Smooth muscle cell of the brain vasculature (primary cell): ENCODE results near the gene KRTAP5-1.

Source experiments
- DNase-seq: peaks from one replicate; pipeline ENCODE4 v3.0.0-alpha.2; 2012; ENCODE audit warnings: low read depth, low spot score

The KRTAP5-1 gene

GRCh38 chr11:1560649-1561251 is 24.3 kb downstream of the KRTAP5-1 start:
- DNase-seq: no peak

DNA sequence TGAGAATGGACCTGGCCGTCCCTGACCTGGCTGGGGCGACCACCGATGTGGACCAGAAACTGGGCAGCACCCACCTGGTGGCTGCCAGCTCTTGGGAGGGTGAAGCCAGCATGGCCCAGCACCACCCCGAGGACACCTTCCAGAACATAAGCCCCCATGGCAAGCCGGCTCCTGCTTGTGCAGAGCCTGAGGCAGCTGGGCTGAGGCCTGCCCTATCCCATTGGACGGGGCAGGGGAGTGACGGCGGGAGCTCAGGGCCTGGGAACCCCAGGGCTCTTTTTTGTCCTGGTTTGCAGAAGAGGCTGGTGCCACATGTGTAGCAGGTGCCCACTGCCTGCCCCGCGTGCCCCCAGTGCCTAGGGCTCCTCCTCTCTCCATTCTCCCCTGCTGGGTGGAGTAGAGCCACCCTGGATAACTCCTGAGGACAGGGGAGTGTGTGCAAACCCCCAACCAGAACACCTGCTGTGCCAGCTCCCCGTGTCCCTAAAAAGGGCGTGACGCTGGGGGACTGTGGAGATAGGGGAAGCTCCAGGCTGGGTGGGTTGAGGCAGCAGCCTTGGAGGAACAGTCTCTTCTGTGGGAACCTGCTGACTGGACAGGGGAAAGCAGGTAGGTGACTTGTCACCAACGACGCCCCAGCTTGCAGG is 25.0 kb downstream of the KRTAP5-1 start:
- DNase-seq: no peak

- DNase-seq: no peak
Measured at GRCh38 chr11:1559111-1559951, 25.8 kb downstream of the KRTAP5-1 start.

DNA sequence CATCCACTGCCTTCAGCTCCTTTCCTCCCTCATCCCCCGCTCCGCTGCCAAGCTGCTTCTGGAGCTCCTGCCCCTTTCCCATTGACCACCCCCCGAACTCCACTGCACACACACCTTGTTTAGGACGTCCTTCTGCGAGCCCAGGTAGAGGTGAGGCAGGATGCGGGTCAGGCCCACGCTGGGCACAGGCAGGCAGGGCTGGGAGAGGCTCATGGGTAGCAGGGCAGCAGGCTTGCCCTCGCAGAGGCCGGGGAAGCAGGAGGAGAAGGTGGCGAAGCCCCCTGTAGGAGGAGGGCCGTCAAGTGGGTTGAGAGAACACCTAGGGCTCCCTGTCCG is 26.3 kb downstream of the KRTAP5-1 start:
- DNase-seq: no peak

GRCh38 chr11:1557904-1558774 is 26.9 kb downstream of the KRTAP5-1 start:
- DNase-seq: peak; percentile 13

DNA sequence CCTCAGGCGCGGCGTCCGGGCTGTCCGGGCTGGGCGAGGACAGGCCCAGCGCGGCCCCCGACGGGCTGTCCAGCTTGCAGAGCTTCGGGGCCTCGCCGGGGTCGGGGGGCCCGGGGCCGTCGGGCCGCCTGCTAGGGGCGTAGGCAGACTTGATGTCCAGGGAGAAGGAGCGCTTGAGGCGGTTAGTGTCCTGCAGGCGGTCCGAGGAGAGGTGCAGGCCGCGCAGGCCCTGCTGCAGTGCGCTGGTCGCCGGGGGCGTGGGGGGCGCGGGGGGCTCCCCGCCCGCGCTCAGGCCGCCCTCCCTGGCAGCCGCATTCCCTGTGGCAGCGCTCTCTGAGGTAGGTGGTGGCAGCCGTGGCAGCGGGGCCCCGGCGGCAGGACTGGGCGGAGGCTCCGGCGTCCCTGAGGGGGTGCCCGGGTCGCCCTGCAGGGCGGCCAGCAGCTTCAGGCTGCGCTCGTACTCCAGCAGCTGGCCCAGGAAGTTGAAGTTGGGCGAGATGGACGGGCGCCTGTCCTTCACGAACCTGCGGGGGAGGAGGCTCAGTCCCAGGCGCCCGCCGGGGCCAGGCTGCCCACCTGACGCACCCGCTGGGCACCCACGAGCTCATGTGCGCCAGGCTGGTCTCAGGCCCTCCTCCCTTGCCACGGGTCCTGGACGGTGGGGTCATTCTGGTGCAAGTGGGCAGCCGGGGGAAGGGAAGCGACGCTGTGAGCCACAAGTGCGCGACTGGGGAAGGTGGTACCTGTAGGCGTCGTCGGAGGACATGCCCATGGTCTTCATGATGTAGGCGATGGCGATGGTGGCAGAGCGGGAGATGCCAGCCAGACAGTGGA is 27.8 kb downstream of the KRTAP5-1 start:
- DNase-seq: no peak

GRCh38 chr11:1556278-1556902 is 28.7 kb downstream of the KRTAP5-1 start:
- DNase-seq: no peak

DNA sequence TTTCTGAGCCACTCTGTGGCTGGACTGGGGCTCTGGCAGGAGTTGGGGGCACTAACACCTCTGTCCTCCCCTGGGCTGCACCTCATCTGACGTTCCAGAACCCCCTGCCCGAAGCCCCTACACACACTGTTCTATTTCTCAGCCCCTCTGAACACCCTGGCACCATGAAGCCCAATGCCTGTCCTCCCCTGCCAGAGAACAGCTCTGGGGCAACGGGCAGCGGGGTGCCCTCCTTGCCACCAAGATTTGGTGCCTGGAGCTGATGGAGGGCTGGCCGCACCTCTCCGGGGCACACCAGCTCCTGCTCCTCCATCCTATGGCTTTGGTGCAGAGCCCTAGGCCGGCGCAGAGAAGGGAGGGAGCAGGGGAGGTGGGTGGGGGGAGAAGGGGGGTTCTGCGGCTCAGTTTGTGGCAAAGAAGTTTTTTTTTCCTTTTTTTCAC is 29.4 kb downstream of the KRTAP5-1 start:
- DNase-seq: no peak

DNA sequence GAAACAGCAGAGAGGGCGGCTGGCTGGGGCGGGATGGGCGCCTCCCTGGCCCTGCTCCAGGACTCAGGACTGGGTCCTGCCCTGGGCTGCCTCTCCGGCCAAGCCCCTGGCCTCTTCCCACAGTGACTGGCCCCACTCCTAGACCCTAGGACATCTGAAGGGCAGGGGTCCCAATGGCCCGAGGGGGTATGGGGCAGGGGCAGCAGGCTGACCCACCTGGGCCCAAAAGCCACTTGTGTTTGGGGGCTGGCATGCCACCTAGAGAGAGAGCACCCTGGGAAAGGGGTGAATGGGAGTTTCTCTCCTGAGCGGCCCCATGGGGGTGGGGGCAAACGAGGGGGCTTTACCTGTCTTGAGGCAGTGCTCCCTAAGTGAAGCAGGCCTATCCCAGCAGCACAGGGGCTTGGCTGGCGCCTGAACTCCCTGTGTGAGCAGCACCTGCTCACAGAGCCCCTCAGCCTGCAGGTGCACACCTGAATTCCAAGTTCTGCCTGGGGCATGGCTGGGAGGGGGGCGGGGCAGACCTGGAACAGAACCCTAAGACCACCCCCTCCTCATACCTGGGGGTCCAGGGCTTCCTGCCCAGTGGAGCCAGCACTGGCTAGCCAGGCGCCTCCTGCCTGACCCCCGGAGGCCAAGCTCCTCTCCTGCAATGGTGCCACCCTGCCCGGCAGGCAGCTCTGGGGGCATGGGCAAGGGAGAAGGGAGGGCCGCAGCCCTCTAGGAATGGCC is 29.9 kb downstream of the KRTAP5-1 start:
- DNase-seq: no peak

GRCh38 chr11:1553808-1554594 is 31.1 kb downstream of the KRTAP5-1 start:
- no peak for DNase-seq

GRCh38 chr11:1549338-1550330 is 35.4 kb downstream of the KRTAP5-1 start:
- DNase-seq: no peak

DNA sequence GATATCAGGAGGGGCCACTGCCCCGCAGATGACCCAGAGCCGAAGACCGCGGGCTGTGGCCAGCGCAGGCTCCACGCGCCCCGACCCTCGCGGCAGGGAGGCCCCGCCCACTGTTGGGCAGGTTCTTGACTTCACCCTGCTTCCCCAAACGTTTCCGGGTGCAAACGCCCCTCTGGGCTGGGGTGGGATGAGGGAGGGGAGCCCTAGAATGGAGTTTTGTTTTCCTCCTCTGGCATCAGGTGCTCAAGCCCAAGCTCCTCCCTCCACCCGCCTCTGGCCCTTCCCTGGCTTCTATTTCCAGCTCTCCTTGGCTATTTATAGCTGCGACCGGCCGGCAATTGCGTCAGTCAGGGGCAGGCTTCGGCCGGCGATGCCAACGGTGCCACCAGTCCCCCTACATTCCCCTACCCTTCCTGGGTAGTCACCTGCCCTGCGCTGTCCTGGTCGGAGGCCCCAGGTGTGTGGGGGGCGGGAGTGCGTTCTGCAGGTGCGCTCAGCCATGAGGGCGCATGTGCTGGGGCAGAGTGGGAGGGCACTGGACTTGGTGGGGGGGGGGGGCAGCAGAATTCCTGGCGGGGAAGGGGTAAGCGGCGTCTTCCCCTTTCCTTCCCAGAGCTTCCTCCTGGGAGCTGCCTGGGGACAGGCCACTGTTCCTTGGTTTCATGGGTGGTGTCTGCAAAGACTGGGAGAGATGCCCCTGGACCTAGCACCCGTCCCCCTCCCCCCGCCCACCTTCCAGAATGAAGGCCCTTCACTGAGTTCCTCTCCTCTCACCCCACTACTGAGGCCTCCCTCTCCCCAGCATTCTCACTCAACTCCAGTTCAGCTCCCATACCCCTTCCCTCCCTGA is 36.6 kb downstream of the KRTAP5-1 start:
- DNase-seq: no peak

DNA sequence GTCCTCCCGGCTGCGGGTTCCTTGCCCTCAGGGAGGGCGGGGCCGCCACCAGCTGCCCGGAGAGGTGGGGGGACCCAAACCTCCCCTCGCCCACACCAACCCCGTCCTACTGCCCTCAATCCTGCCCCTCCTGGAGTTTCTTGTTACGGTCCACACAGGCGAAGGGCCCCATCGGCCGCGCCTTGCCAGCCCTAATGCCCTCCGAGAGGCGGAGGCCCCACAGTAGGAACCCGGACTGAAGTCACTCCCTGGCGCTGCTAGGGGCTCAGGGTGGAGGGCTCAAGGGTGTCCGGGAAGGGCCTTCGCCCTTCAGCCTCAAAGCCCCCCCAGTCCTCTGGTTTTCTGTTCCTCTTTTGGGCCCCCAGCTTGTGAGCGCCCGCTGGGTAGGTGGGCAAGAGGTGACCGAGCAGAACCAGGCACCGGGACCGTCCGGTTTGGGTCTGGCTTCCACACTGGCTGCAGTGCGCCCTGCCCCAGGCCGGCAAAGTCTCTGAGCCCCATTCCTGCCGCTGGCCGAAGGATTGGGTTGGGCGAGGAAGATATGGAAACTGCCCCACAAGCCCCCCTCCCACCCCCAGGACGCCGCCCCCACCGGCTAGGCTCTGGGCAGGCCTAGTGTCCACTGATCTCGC is 37.5 kb downstream of the KRTAP5-1 start:
- no peak for DNase-seq

- DNase-seq: no peak
Measured at GRCh38 chr11:1546536-1547466, 38.3 kb downstream of the KRTAP5-1 start.

DNA sequence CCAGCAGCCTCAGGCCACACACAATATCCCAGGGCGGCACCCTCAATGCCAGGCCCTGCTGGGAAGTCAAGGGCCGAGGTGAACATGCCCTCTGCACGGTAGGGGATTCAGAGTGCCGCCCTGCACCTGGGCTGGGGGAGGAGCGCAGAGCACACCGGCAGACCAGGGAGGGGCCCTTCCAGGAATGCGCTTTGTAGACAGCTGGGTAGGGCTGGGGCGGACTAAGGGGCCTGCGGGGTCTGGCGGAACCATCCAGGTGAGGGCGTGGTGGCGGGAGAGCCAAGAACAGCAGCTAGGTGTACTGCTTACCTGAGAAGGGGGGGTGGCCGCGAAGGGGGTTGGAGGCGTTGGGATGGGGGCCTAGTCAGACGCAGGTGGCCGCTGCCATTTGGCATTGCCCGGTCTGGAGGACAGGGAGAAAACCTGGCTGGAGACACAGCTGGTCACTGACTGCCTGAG is 39.0 kb downstream of the KRTAP5-1 start:
- no peak for DNase-seq
